ENCODE measurements around the gene GRIN2A.

- TF ChIP-seq POLR2A (IDR thresholded peaks at IDR 0.05; ENCODE audit: low read depth): no peak
- TF ChIP-seq CTCF (IDR thresholded peaks at IDR 0.05): no peak
- no peak for TF ChIP-seq POLR2AphosphoS5 (IDR thresholded peaks at IDR 0.05)
Observed at GRCh38 chr16:10162981-10163380, 19.2 kb downstream of the GRIN2A start.
